HepG2 (cell line): ENCODE measurements around the gene UQCC5. TPM values are rescaled to one million over a fixed set of nuclear protein-coding genes. Genes with fewer than 3 reads are reported as not detected.

Experiments used
- ATAC-seq: fragments of 200-7000 bp; cut with Tn5 transposase; 3 replicates; pipeline ENCODE4 v1.9.1; 2020; ENCODE audit warnings: mild to moderate bottlenecking, moderate library complexity
- BruUV-seq: library from RNA; stranded (reverse); fragments of 400-500 nt; replicated peaks from 2 replicates; lab custom pipeline; 2021; lab: Mats Ljungman, UMichigan
- CTCF ChIA-PET: fragments of 300-600 bp; formaldehyde crosslinking; extraction: SDS; loops from one replicate; lab custom pipeline; 2021; ENCODE audit warnings: low total read pairs, inconsistent platforms, low intra/inter-chr PET ratio; lab: Yijun Ruan, JAX
- POLR2A ChIA-PET: fragments of 350-600 bp; sonication (Branson Sonifier 250); formaldehyde crosslinking; loops from one replicate; lab custom pipeline; 2020; ENCODE audit warnings: antibody characterized with exemption, inconsistent platforms; lab: Yijun Ruan, JAX
- DNase-seq: peaks from one replicate; pipeline ENCODE4 v3.0.0-alpha.2; 2015; ENCODE audit warnings: low spot score
- FAIRE-seq: peaks from 3 replicates; lab custom pipeline; 2011; peaks lifted over from hg19 to GRCh38; lab: Jason Lieb, UNC
- H2AFZ ChIP-seq: one replicate; pipeline ENCODE4 v1.6.1; 2011; ENCODE audit warnings: low read length, inconsistent platforms
- H3K27ac ChIP-seq: fragments of 300-600 bp; 3 replicates; pipeline ENCODE4 v1.8.0; 2011; ENCODE audit warnings: mixed run types, mild to moderate bottlenecking, mixed read lengths, low read length, inconsistent platforms; ENCODE audit not compliant: insufficient read depth; ENCODE audit errors: extremely low read length
- H3K27me3 ChIP-seq, 2 experiments: fragments of 200-600 bp in 1 of 2; 2 replicates in 1 of 2; 3 replicates in 1 of 2; pipeline versions ENCODE4 v1.6.0 to v1.8.0; 2011; ENCODE audit warnings: low read length in 2 of 2, mild to moderate bottlenecking in 2 of 2, moderate library complexity in 2 of 2, inconsistent platforms in 1 of 2; ENCODE audit not compliant: insufficient read depth in 2 of 2, control insufficient read depth in 1 of 2
- H3K36me3 ChIP-seq, 2 experiments: fragments of 200-600 bp in 1 of 2; replicated peaks in 1 of 2; 2 replicates in 1 of 2; 3 replicates in 1 of 2; pipeline versions ENCODE4 v1.5.1 to v1.8.0; 2011; ENCODE audit warnings: low read length in 2 of 2, inconsistent platforms in 1 of 2; ENCODE audit not compliant: insufficient read depth in 2 of 2, control insufficient read depth in 1 of 2
- H3K4me1 ChIP-seq: 2 replicates; pipeline ENCODE4 v1.5.1; 2012; ENCODE audit warnings: low read length, inconsistent platforms; ENCODE audit not compliant: insufficient read depth
- H3K4me2 ChIP-seq: 2 replicates; pipeline ENCODE4 v1.6.0; 2011; ENCODE audit warnings: low read depth, low read length, inconsistent platforms
- H3K4me3 ChIP-seq, 3 experiments: fragments of 200-600 bp in 1 of 3; sonication (generic), shearing (Covaris generic) in 1 of 3; replicated peaks in 1 of 3; 2 replicates each; pipeline ENCODE4 v1.5.1; 2011 to 2016; ENCODE audit warnings: low read length in 3 of 3, inconsistent platforms in 2 of 3, low read depth in 2 of 3, mild to moderate bottlenecking in 2 of 3, control low read depth in 1 of 3, mixed read lengths in 1 of 3; ENCODE audit not compliant: insufficient read depth in 1 of 3
- H3K79me2 ChIP-seq: one replicate; pipeline ENCODE4 v1.6.1; 2011; ENCODE audit warnings: low read length, inconsistent platforms; ENCODE audit not compliant: insufficient read depth
- H3K9ac ChIP-seq: 2 replicates; pipeline ENCODE4 v1.6.0; 2011; ENCODE audit warnings: mild to moderate bottlenecking, low read depth, low read length, inconsistent platforms; ENCODE audit not compliant: insufficient read depth
- H3K9me3 ChIP-seq: 2 replicates; pipeline ENCODE4 v1.5.1; 2012; ENCODE audit warnings: mild to moderate bottlenecking, low read length
- H4K20me1 ChIP-seq: 2 replicates; pipeline ENCODE4 v1.6.0; 2011; ENCODE audit warnings: inconsistent platforms, mild to moderate bottlenecking, low read length, moderate library complexity; ENCODE audit not compliant: insufficient read depth
- CCDC6 ChIP-seq: sonication (generic); formaldehyde crosslinking; IDR thresholded peaks from 2 replicates; pipeline ENCODE4 v1.8.1; 2022; ENCODE audit warnings: mild to moderate bottlenecking, missing genetic modification reagents, moderate library complexity
- IRX3 ChIP-seq: sonication (generic); formaldehyde crosslinking; IDR thresholded peaks from 2 replicates; pipeline ENCODE4 v1.8.1; 2023; ENCODE audit warnings: mild to moderate bottlenecking, low read depth, missing genetic modification reagents, borderline replicate concordance
- MIXL1 ChIP-seq: IDR thresholded peaks from 2 replicates; pipeline ENCODE4 v1.6.1; 2016
- NFE2L1 ChIP-seq: sonication (generic); formaldehyde crosslinking; IDR thresholded peaks from 2 replicates; pipeline ENCODE4 v1.4.0; 2020; ENCODE audit warnings: missing genetic modification reagents, mild to moderate bottlenecking, borderline replicate concordance
- RBFOX2 ChIP-seq: fragments of 200-400 bp; formaldehyde crosslinking; IDR thresholded peaks from 2 replicates; pipeline ENCODE4 v1.6.1; 2017; ENCODE audit warnings: low read depth, mild to moderate bottlenecking, low read length
- RBM22 ChIP-seq: fragments of 200-400 bp; formaldehyde crosslinking; optimal IDR thresholded peaks from 2 replicates; pipeline ENCODE3; 2017; ENCODE audit warnings: mild to moderate bottlenecking, low read length, moderate library complexity
- ZFY ChIP-seq: sonication (generic); formaldehyde crosslinking; IDR thresholded peaks from 2 replicates; pipeline ENCODE4 v1.4.0; 2020; ENCODE audit warnings: missing genetic modification reagents
- WGBS: methylation state at CpG from one replicate; pipeline ENCODE4 v1.1.6; 2017; ENCODE audit warnings: low lambda C conversion rate; 5-methylcytosine and 5-hydroxymethylcytosine counted together
- in situ Hi-C: cut with HindIII; loops from 2 replicates; pipeline ENCODE4 v1.10.0; 2017; ENCODE audit warnings: low pct_unique_long_range_greater_than_20kb; ENCODE audit not compliant: extremely low pct_ligation_motif_present
- intact Hi-C: fragments of 100-400 bp; cut with micrococcal nuclease; formaldehyde crosslinking; loops from one replicate; pipeline ENCODE4 v1.10.0; 2022; ENCODE audit not compliant: unreplicated experiment
- polyA plus RNA-seq, 8 experiments: library from polyadenylated mRNA; depleted of rRNA in 3 of 8; stranded (reverse) in 7 of 8; unstranded in 1 of 8; fragments of >200 nt; fragmentation: Illumina TruSeq in 4 of 8; extraction: Trizol in 4 of 8; gene quantifications; 2 replicates each; pipeline versions ENCODE4 v1.2.1 to v1.2.3, GENCODE V29; 2011 to 2016; ENCODE audit warnings: low read depth in 4 of 8, missing spikeins in 1 of 8, mixed read lengths in 1 of 8; ENCODE audit not compliant: insufficient read depth in 1 of 8
- total RNA-seq, 5 experiments: library from RNA; depleted of rRNA; stranded (reverse); fragments of >200 nt; fragmentation: Illumina TruSeq; extraction: Trizol; gene quantifications; 2 replicates each; pipeline ENCODE4 v1.2.3, GENCODE V29; 2016; ENCODE audit warnings: low read depth in 1 of 5

The UQCC5 gene
- total and polyA plus RNA-seq, 2 of the 13 experiments (the other 11 are each of a cell fraction or from before 2014, with no cell fraction given), result 15.4 to 29.5 TPM

DNA sequence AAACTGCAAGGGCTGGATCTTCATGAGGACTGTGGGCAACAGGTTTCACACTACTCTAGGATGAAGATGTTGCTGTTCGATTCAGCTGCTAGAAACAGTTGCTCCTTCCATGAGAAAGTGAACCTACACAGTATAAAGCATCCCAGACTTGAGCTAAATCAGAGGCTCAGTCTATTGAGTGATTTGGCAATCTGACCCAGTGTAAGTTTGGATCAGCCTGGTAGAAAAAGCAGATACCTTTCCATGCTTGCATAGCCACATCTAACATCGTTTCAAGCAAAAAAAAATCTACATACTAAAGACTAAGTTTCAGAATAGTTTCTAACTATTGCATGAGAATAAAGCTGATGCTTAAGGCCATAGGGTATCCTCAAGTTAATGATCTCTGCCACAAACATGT is 4.6 kb downstream of the UQCC5 start:
- H3K27ac ChIP-seq, result no peak overlapping the region
- in situ Hi-C loops, result no loop called here
- TF ChIP-seq RBFOX2 (peak; percentile 42; the same call in 1 of the 2 replicates), CCDC6 (CRISPR knock-in tag) (no peak)
- TF ChIP-seq, all 625 proteins: peak for 1

DNA sequence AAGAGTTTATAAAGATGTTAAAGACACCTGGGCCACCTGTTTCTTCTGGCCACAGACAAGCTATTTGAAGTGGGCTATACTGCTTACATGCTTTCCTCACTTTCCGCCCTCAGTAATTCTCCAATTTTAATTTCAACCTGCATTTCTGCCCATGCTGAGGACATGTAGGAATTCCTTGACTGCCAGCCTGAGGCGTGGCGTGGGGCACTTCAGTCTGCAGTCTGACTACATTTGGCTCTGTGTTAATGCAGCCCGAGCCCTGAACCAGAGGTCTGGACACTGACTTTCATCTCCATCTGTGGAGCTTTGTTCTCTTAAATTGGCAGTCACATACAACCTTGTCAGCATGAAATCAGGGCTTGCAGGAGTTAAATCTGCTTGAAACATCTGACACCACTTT is 8.5 kb downstream of the UQCC5 start:
- ATAC-seq, result no peak
- no peaks in the 10 kb centered on the region for H3K79me2 ChIP-seq
- intact Hi-C loops, result no loop called here
- ChIA-PET POLR2A (interaction anchor here (1.5 kb wide), 1 partner anchor 9 kb away, joined by 5 read pairs; the partner anchor contains the start of gene UQCC5), CTCF (no interaction called here)
- H3K27me3 ChIP-seq, result no peaks in the 10 kb centered on the region
- FAIRE-seq, result no peak
- H3K4me1 ChIP-seq, result peaks cover 3% of the 10 kb centered on the region; the same call in 1 of the 2 replicates
- H3K4me2 ChIP-seq, result no peak overlapping the region
- TF ChIP-seq NFE2L1 (CRISPR knock-in tag), result no peak
- no peak for TF ChIP-seq MIXL1
- no peak for TF ChIP-seq ZFY
- no peak for TF ChIP-seq IRX3
- no peak for TF ChIP-seq RBM22
- in situ Hi-C loops, result no loop called here
- no peaks in the 10 kb centered on the region for H3K9me3 ChIP-seq
- no peak overlapping the region for H3K9ac ChIP-seq
- no peak overlapping the region for H2AFZ ChIP-seq
- peaks cover 8 to 30% of the 10 kb centered on the region in 2 experiments for H3K36me3 ChIP-seq
- no peak for DNase-seq
- 96% methylated on average over 4 of the region's 4 CpGs for WGBS
- H3K4me3 ChIP-seq, result no peak overlapping the region
- H3K27ac ChIP-seq, result no peak overlapping the region
- H4K20me1 ChIP-seq, result no peaks in the 10 kb centered on the region; the same call in 1 of the 2 replicates
- no TSS peak for BruUV-seq

More for the DNA sequence above, 4.6 kb downstream of the UQCC5 start:
- Histone ChIP-seq H2AFZ (no peak overlapping the region), H3K9me3 (no peaks in the 10 kb centered on the region), H3K79me2 (peaks cover 27% of the 10 kb centered on the region), H3K27me3 (no peaks in the 10 kb centered on the region; a peak in 1 of 5 replicates), H4K20me1 (peaks cover 12% of the 10 kb centered on the region), H3K36me3 (peaks cover 0 to 22% of the 10 kb centered on the region in 2 experiments; a peak in 3 of 5 replicates), H3K4me1 (peaks cover 34% of the 10 kb centered on the region), H3K4me2 (no peak overlapping the region), H3K4me3 (no peak overlapping the region), H3K9ac (no peak overlapping the region)
- POLR2A ChIA-PET, result no interaction called here
- DNase-seq, result no peak
- ATAC-seq, result no peak
- WGBS, result 90% methylated on average over 2 of the region's 2 CpGs
- no TSS peak for BruUV-seq
- intact Hi-C loops, result no loop called here
- FAIRE-seq, result no peak
- CTCF ChIA-PET, result no interaction called here
